IMR-90 (cell line): ENCODE data around the gene GRID1. TPM values are rescaled to one million over a fixed set of nuclear protein-coding genes. Genes with fewer than 3 reads are reported as not detected.

Experiments used
- ATAC-seq: fragments of 200-7000 bp; cut with Tn5 transposase; 2 replicates; pipeline ENCODE4 v1.9.1; 2020; ENCODE audit warnings: low read depth, mild to moderate bottlenecking, moderate library complexity
- BruUV-seq: library from RNA; stranded (reverse); fragments of 400-500 nt; replicated peaks from 2 replicates; lab custom pipeline; 2021; lab: Mats Ljungman, UMichigan
- CTCF ChIA-PET: fragments of 300-600 bp; formaldehyde crosslinking; extraction: SDS; loops from one replicate; lab custom pipeline; 2021; ENCODE audit warnings: antibody characterized with exemption; lab: Yijun Ruan, JAX
- POLR2A ChIA-PET: fragments of 300-600 bp; sonication (Branson Sonifier 250); formaldehyde crosslinking; loops from one replicate; lab custom pipeline; 2022; ENCODE audit warnings: antibody characterized with exemption; ENCODE audit not compliant: unreplicated experiment; lab: Charles Lee
- DNase-seq: peaks from one replicate; pipeline ENCODE4 v3.0.0; 2013
- H2AFZ ChIP-seq: replicated peaks from 2 replicates; pipeline ENCODE3; 2013; ENCODE audit warnings: low read length, mild to moderate bottlenecking; ENCODE audit not compliant: poor library complexity
- H2AK5ac ChIP-seq: 2 replicates; pipeline ENCODE4 v1.6.1; 2013; ENCODE audit warnings: low read depth, low read length, inconsistent platforms
- H2AK9ac ChIP-seq: replicated peaks from 2 replicates; pipeline ENCODE3; 2013; ENCODE audit warnings: mild to moderate bottlenecking, low read depth, low read length, moderate library complexity; ENCODE audit not compliant: poor library complexity
- H2BK120ac ChIP-seq: 2 replicates; pipeline ENCODE4 v1.6.1; 2013; ENCODE audit warnings: low read depth, low read length, inconsistent platforms
- H2BK15ac ChIP-seq: 3 replicates; pipeline ENCODE4 v1.6.1; 2013; ENCODE audit warnings: low read depth, low read length, inconsistent platforms
- H2BK20ac ChIP-seq: 2 replicates; pipeline ENCODE4 v1.6.1; 2013; ENCODE audit warnings: low read depth, mild to moderate bottlenecking, inconsistent platforms, low read length, moderate library complexity
- H2BK5ac ChIP-seq: 2 replicates; pipeline ENCODE4 v1.6.1; 2013; ENCODE audit warnings: mild to moderate bottlenecking, low read depth, low read length, inconsistent platforms; ENCODE audit not compliant: poor library complexity, severe bottlenecking
- H3K14ac ChIP-seq: replicated peaks from 2 replicates; pipeline ENCODE4 v1.6.1; 2013; ENCODE audit warnings: low read depth, low read length, inconsistent platforms
- H3K18ac ChIP-seq: 2 replicates; pipeline ENCODE4 v1.6.1; 2013; ENCODE audit warnings: low read depth, low read length, control low read depth
- H3K23ac ChIP-seq: 2 replicates; pipeline ENCODE4 v1.6.1; 2013; ENCODE audit warnings: low read depth, low read length, inconsistent platforms
- H3K27ac ChIP-seq: 2 replicates; pipeline ENCODE4 v1.5.1; 2013; ENCODE audit warnings: mild to moderate bottlenecking, control low read depth, low read length; ENCODE audit not compliant: insufficient read depth
- H3K27me3 ChIP-seq: 2 replicates; pipeline ENCODE4 v1.6.1; 2013; ENCODE audit warnings: low read length; ENCODE audit not compliant: control insufficient read depth, insufficient read depth
- H3K36me3 ChIP-seq: 2 replicates; pipeline ENCODE4 v1.6.1; 2013; ENCODE audit warnings: low read length, mixed read lengths; ENCODE audit not compliant: control insufficient read depth, insufficient read depth
- H3K4ac ChIP-seq: 2 replicates; pipeline ENCODE4 v1.6.1; 2013; ENCODE audit warnings: low read depth, low read length, inconsistent platforms
- H3K4me1 ChIP-seq: 2 replicates; pipeline ENCODE4 v1.6.1; 2013; ENCODE audit warnings: low read length, mixed read lengths; ENCODE audit not compliant: control insufficient read depth, insufficient read depth
- H3K4me2 ChIP-seq: 2 replicates; pipeline ENCODE4 v1.6.1; 2013; ENCODE audit warnings: low read depth, mild to moderate bottlenecking, control low read depth, low read length, moderate library complexity
- H3K4me3 ChIP-seq: 2 replicates; pipeline ENCODE4 v1.5.1; 2013; ENCODE audit warnings: low read depth, mild to moderate bottlenecking, control low read depth, low read length, moderate library complexity; ENCODE audit not compliant: insufficient read depth
- H3K56ac ChIP-seq: 2 replicates; pipeline ENCODE4 v1.6.1; 2013; ENCODE audit warnings: low read length, inconsistent platforms; ENCODE audit not compliant: insufficient read depth; ENCODE audit errors: extremely low read depth
- H3K79me1 ChIP-seq, 2 experiments: 2 replicates each; pipeline ENCODE4 v1.6.1; 2013; ENCODE audit warnings: low read length in 2 of 2, inconsistent platforms in 1 of 2, low read depth in 1 of 2
- H3K9ac ChIP-seq: 2 replicates; pipeline ENCODE4 v1.6.1; 2013; ENCODE audit warnings: low read depth, low read length, control low read depth
- H3K9me1 ChIP-seq: 2 replicates; pipeline ENCODE4 v1.6.1; 2013; ENCODE audit warnings: low read length, inconsistent platforms; ENCODE audit not compliant: insufficient read depth
- H3K9me3 ChIP-seq: 2 replicates; pipeline ENCODE4 v1.6.1; 2013; ENCODE audit warnings: low read length; ENCODE audit not compliant: control insufficient read depth, insufficient read depth
- H4K20me1 ChIP-seq: 2 replicates; pipeline ENCODE4 v1.6.1; 2013; ENCODE audit warnings: low read length, inconsistent platforms; ENCODE audit not compliant: insufficient read depth
- H4K5ac ChIP-seq: 2 replicates; pipeline ENCODE4 v1.6.1; 2013; ENCODE audit warnings: mild to moderate bottlenecking, low read depth, low read length, control low read depth
- H4K8ac ChIP-seq, 2 experiments: 2 replicates each; pipeline ENCODE4 v1.6.1; 2013; ENCODE audit warnings: low read depth in 2 of 2, low read length in 2 of 2, control low read depth in 1 of 2, inconsistent platforms in 1 of 2
- H4K91ac ChIP-seq: 2 replicates; pipeline ENCODE4 v1.6.1; 2013; ENCODE audit warnings: low read depth, low read length, inconsistent platforms; ENCODE audit not compliant: insufficient read depth
- BHLHE40 ChIP-seq: fragments of 150-350 bp; IDR thresholded peaks from 2 replicates; pipeline ENCODE4 v1.6.1; 2016; ENCODE audit warnings: mild to moderate bottlenecking, low read depth, low read length
- CHD1 ChIP-seq: IDR thresholded peaks from 2 replicates; pipeline ENCODE4 v1.6.1; 2012; ENCODE audit warnings: low read depth, low read length, improper control_type of control experiment
- ELK1 ChIP-seq: fragments of 150-350 bp; IDR thresholded peaks from 2 replicates; pipeline ENCODE4 v1.6.1; 2016; ENCODE audit warnings: low read depth, mild to moderate bottlenecking, low read length, moderate library complexity, borderline replicate concordance
- FOS ChIP-seq: fragments of 150-350 bp; IDR thresholded peaks from 2 replicates; pipeline ENCODE4 v1.6.1; 2016; ENCODE audit warnings: low read depth, low read length
- MXI1 ChIP-seq: IDR thresholded peaks from 2 replicates; pipeline ENCODE4 v1.6.1; 2012; ENCODE audit warnings: low read depth, mild to moderate bottlenecking, low read length, moderate library complexity, borderline replicate concordance
- POLR2A ChIP-seq: IDR thresholded peaks from 2 replicates; pipeline ENCODE4 v1.6.1; 2012; ENCODE audit warnings: mild to moderate bottlenecking, low read depth, low read length
- SMC3 ChIP-seq: fragments of 150-350 bp; IDR thresholded peaks from 2 replicates; pipeline ENCODE4 v1.6.1; 2016; ENCODE audit warnings: low read depth, mild to moderate bottlenecking, antibody characterized with exemption, low read length, moderate library complexity
- WGBS, 2 experiments: methylation state at CpG; one replicate each; pipeline versions ENCODE4 v1.1.5 to v1.1.7; 2013; ENCODE audit warnings: missing lambda C conversion rate in 2 of 2; ENCODE audit not compliant: insufficient read length in 1 of 2; ENCODE audit errors: extremely low coverage in 2 of 2; 5-methylcytosine and 5-hydroxymethylcytosine counted together
- dilution Hi-C: fragments of 300-500 bp; cut with HindIII; formaldehyde crosslinking; loops from one replicate; pipeline ENCODE4 v1.14.3; 2018; ENCODE audit warnings: low sequenced_read_pairs; ENCODE audit not compliant: unreplicated experiment
- in situ Hi-C: fragments of 300-500 bp; cut with MboI; formaldehyde crosslinking; loops from 3 replicates; pipeline ENCODE4 v1.14.3; 2019; ENCODE audit warnings: low sequenced_read_pairs, inconsistent platforms, mixed read lengths
- intact Hi-C: fragments of 100-400 bp; cut with micrococcal nuclease; formaldehyde crosslinking; loops from 2 replicates; pipeline ENCODE4 v1.10.0; 2022
- polyA plus RNA-seq, 3 experiments: library from polyadenylated mRNA; depleted of rRNA; stranded (reverse); fragments of >200 nt; gene quantifications; 2 replicates each; pipeline ENCODE4 v1.2.3, GENCODE V29; 2012; ENCODE audit warnings: low replicate concordance in 1 of 3
- total RNA-seq: library from RNA; depleted of rRNA; stranded (reverse); fragments of >200 nt; gene quantifications from 2 replicates; pipeline ENCODE4 v1.2.3, GENCODE V29; 2012

GRID1 gene
- total and polyA plus RNA-seq, 2 of the 4 experiments (the other 2 are of a cell fraction) = not detected

GRCh38 chr10:86043236-86043635 is 323.4 kb downstream of the GRID1 start:
- H3K4me3 ChIP-seq = no peak overlapping the region
- TF ChIP-seq CHD1 = no peak
- TF ChIP-seq SMC3 = no peak
- no peak for TF ChIP-seq ELK1
- TF ChIP-seq MXI1 = no peak
- no peak for TF ChIP-seq FOS
- no peak for TF ChIP-seq BHLHE40
- TF ChIP-seq POLR2A = no peak
- no peaks in the 10 kb centered on the region for H3K4me1 ChIP-seq
- no TSS peak for BruUV-seq
- H3K23ac ChIP-seq = no peak overlapping the region
- H3K4ac ChIP-seq = no peak overlapping the region
- H3K4me2 ChIP-seq = no peak overlapping the region
- DNase-seq = no peak
- no peak overlapping the region for H3K9ac ChIP-seq
- no peaks in the 10 kb centered on the region for H3K36me3 ChIP-seq
- no peak overlapping the region for H3K14ac ChIP-seq
- no peak overlapping the region for H3K27ac ChIP-seq
- H3K18ac ChIP-seq = no peak overlapping the region
- no peak overlapping the region for H4K8ac ChIP-seq
- in situ Hi-C loops (no loop called here), dilution Hi-C loops (no loop called here), intact Hi-C loops (no loop called here)
- no peak overlapping the region for H3K56ac ChIP-seq
- ChIA-PET CTCF (no interaction called here), POLR2A (no interaction called here)
- ATAC-seq = no peak
- no peaks in the 10 kb centered on the region for H4K20me1 ChIP-seq
- H2BK5ac ChIP-seq = no peak overlapping the region
- no peak overlapping the region for H4K5ac ChIP-seq
- H3K9me1 ChIP-seq = no peaks in the 10 kb centered on the region
- no peaks in the 10 kb centered on the region for H3K79me1 ChIP-seq
- WGBS, 2 experiments = 25% methylated on average over 2 of the region's 3 CpGs; no CpG with 5 or more reads in 1 of the 2 experiments
- peaks cover 13% of the 10 kb centered on the region; the same call in 1 of the 2 replicates for H3K9me3 ChIP-seq
- H2AK5ac ChIP-seq = no peak overlapping the region
- no peak overlapping the region for H2BK15ac ChIP-seq
- no peak overlapping the region for H2AFZ ChIP-seq
- H2BK20ac ChIP-seq = no peak overlapping the region
- no peak overlapping the region for H4K91ac ChIP-seq
- no peak overlapping the region for H2AK9ac ChIP-seq
- no peaks in the 10 kb centered on the region for H3K27me3 ChIP-seq
- no peak overlapping the region for H2BK120ac ChIP-seq
